Nucleus accumbens (tissue), 56 donors: ENCODE data around the gene SLC1A6.
"Not testable (repeated sequence)": the region's sequence is repeated elsewhere in the genome, so short reads cannot be mapped to it uniquely, and the experiment has no call there.

Source experiments
- DNase-seq, 56 donors: peaks; one replicate each; lab custom pipeline; 2025; lab: John Stamatoyannopoulos, UW

The SLC1A6 gene

GRCh38 chr19:14979476-14980255 is at the start of gene SLC1A6:
TSS of gene SLC1A6 (minus strand) at chr19:14979864. CDS start at chr19:14972910, 6,954 bp downstream.
- DNase-seq = peak in 18 of 56 donors; percentile 3 to 62 (median 12)

- DNase-seq = no peak
These were observed 48.8 kb upstream of the SLC1A6 start for GRCh38 chr19:15028490-15028889.

GRCh38 chr19:15025217-15025616 is 45.6 kb upstream of the SLC1A6 start:
- DNase-seq = no peak

- no peak for DNase-seq
These were observed 43.1 kb upstream of the SLC1A6 start for GRCh38 chr19:15022752-15023151.

- DNase-seq = no peak
These were observed 41.8 kb upstream of the SLC1A6 start for GRCh38 chr19:15021286-15022007.

- not testable (repeated sequence) for DNase-seq
These were observed 39.2 kb upstream of the SLC1A6 start for GRCh38 chr19:15018836-15019235.

GRCh38 chr19:15015946-15016542 is 36.4 kb upstream of the SLC1A6 start:
- DNase-seq = no peak

GRCh38 chr19:15014579-15014978 is 34.9 kb upstream of the SLC1A6 start:
- no peak for DNase-seq

- DNase-seq = peak in 6 of 56 donors; percentile 0 to 44 (median 10)
These were observed 31.0 kb upstream of the SLC1A6 start for GRCh38 chr19:15010501-15011300.

- no peak for DNase-seq
These were observed 28.6 kb upstream of the SLC1A6 start for GRCh38 chr19:15008308-15008707.

- DNase-seq = no peak
These were observed 18.3 kb upstream of the SLC1A6 start for GRCh38 chr19:14997981-14998380.

GRCh38 chr19:14992780-14993179 is 13.1 kb upstream of the SLC1A6 start:
- no peak for DNase-seq

GRCh38 chr19:14985133-14985532 is 5.5 kb upstream of the SLC1A6 start:
- DNase-seq = no peak

GRCh38 chr19:14978161-14978776 is 1.4 kb downstream of the SLC1A6 start:
- peak in 10 of 56 donors; percentile 1 to 33 (median 8) for DNase-seq

GRCh38 chr19:14977128-14977527 is 2.5 kb downstream of the SLC1A6 start:
- DNase-seq = no peak

GRCh38 chr19:14974488-14974887 is 5.2 kb downstream of the SLC1A6 start:
- DNase-seq = no peak

- no peak for DNase-seq
These were observed 7.0 kb downstream of the SLC1A6 start for GRCh38 chr19:14972676-14973075.

- DNase-seq = no peak
These were observed 8.2 kb downstream of the SLC1A6 start for GRCh38 chr19:14971474-14971873.

- no peak for DNase-seq
These were observed 11.4 kb downstream of the SLC1A6 start for GRCh38 chr19:14968247-14968646.
